GM19043 (cell line): Measurements from ENCODE around the gene ZC3H13.

ENCODE experiments used
- ATAC-seq: cut with Tn5 transposase; IDR thresholded peaks from one replicate; pipeline ENCODE4 v1.9.1; 2021; ENCODE audit warnings: low read depth; ENCODE audit not compliant: unreplicated experiment

The ZC3H13 gene

GRCh38 chr13:46071590-46072249, 19.2 kb upstream of the ZC3H13 start:
- peak; percentile 88 for ATAC-seq

GRCh38 chr13:46063292-46063691, 10.7 kb upstream of the ZC3H13 start:
- ATAC-seq, result no peak

GRCh38 chr13:46062185-46062584, 9.6 kb upstream of the ZC3H13 start:
- ATAC-seq, result no peak

- no peak for ATAC-seq
These were observed 6.9 kb upstream of the ZC3H13 start for GRCh38 chr13:46059405-46059804.

GRCh38 chr13:46058268-46058667, 5.7 kb upstream of the ZC3H13 start:
- ATAC-seq, result no peak

- no peak for ATAC-seq
These were observed 4.9 kb upstream of the ZC3H13 start for GRCh38 chr13:46057256-46058015.

- no peak for ATAC-seq
These were observed 841 bp upstream of the ZC3H13 start for GRCh38 chr13:46053162-46054012.

GRCh38 chr13:46051968-46052318, 603 bp downstream of the ZC3H13 start:
- ATAC-seq, result no peak

- ATAC-seq, result no peak
These were observed 1.8 kb downstream of the ZC3H13 start for GRCh38 chr13:46050771-46051170.

GRCh38 chr13:46045424-46045823, 7.1 kb downstream of the ZC3H13 start:
- no peak for ATAC-seq

- no peak for ATAC-seq
These were observed 8.9 kb downstream of the ZC3H13 start for GRCh38 chr13:46043647-46044046.

GRCh38 chr13:46041419-46041839, 11.1 kb downstream of the ZC3H13 start:
- ATAC-seq, result no peak

- ATAC-seq, result no peak
These were observed 11.8 kb downstream of the ZC3H13 start for GRCh38 chr13:46040763-46041162.

- ATAC-seq, result no peak
These were observed 12.9 kb downstream of the ZC3H13 start for GRCh38 chr13:46039411-46040182.

- no peak for ATAC-seq
These were observed 14.2 kb downstream of the ZC3H13 start for GRCh38 chr13:46038296-46038695.

- no peak for ATAC-seq
These were observed 17.5 kb downstream of the ZC3H13 start for GRCh38 chr13:46035066-46035465.

GRCh38 chr13:46032341-46032740, 20.2 kb downstream of the ZC3H13 start:
- ATAC-seq, result no peak

- ATAC-seq, result no peak
These were observed 20.8 kb downstream of the ZC3H13 start for GRCh38 chr13:46031581-46032263.

GRCh38 chr13:46025157-46025556, 27.4 kb downstream of the ZC3H13 start:
- no peak for ATAC-seq

GRCh38 chr13:46022481-46022880, 30.1 kb downstream of the ZC3H13 start:
- no peak for ATAC-seq
